K562 (cell line): ENCODE measurements around the gene PATJ. TPM values are rescaled to one million over a fixed set of nuclear protein-coding genes. Genes with fewer than 3 reads are reported as not detected.

Source experiments
- ATAC-seq: fragments of 200-7000 bp; cut with Tn5 transposase; 3 replicates; pipeline ENCODE4 v1.9.1; 2020; ENCODE audit warnings: moderate library complexity
- BruUV-seq: library from RNA; stranded (reverse); fragments of 400-500 nt; replicated peaks from 2 replicates; lab custom pipeline; 2021; lab: Mats Ljungman, UMichigan
- CTCF ChIA-PET: fragments of 300-600 bp; formaldehyde crosslinking; extraction: SDS; loops from one replicate; lab custom pipeline; 2021; ENCODE audit warnings: low intra/inter-chr PET ratio; lab: Yijun Ruan, JAX
- POLR2A ChIA-PET: fragments of 300-600, 350-650 bp; sonication (Branson Sonifier 250); formaldehyde crosslinking; extraction: SDS; loops from one replicate; lab custom pipeline; 2021; ENCODE audit warnings: antibody characterized with exemption, inconsistent platforms; lab: Yijun Ruan, JAX
- DNase-seq, 4 experiments: peaks; one replicate each; pipeline versions ENCODE4 v3.0.0 to v3.0.0-alpha.2; 2011 to 2018; ENCODE audit warnings: low spot score in 3 of 4, mixed read lengths in 3 of 4; ENCODE audit errors: extremely low read depth in 1 of 4
- FAIRE-seq: peaks from 2 replicates; lab custom pipeline; 2011; peaks lifted over from hg19 to GRCh38; lab: Jason Lieb, UNC
- H2AFZ ChIP-seq: 2 replicates; pipeline ENCODE4 v1.6.0; 2011; ENCODE audit warnings: low read depth, low read length, control low read depth, inconsistent platforms
- H3K27ac ChIP-seq: fragments of 200-600 bp; 3 replicates; pipeline ENCODE4 v1.8.0; 2011; ENCODE audit warnings: low read depth, mild to moderate bottlenecking, control low read depth, inconsistent platforms, low read length, moderate library complexity, mixed read lengths; ENCODE audit errors: extremely low read depth
- H3K27me3 ChIP-seq, 2 experiments: fragments of 300-600 bp in 1 of 2; 2 replicates in 1 of 2; 3 replicates in 1 of 2; pipeline versions ENCODE4 v1.6.0 to v1.8.0; 2011; ENCODE audit warnings: inconsistent platforms in 2 of 2, low read length in 2 of 2, mild to moderate bottlenecking in 1 of 2, mixed read lengths in 1 of 2, moderate library complexity in 1 of 2; ENCODE audit not compliant: control insufficient read depth in 2 of 2, insufficient read depth in 2 of 2
- H3K36me3 ChIP-seq: fragments of 300-600 bp; 3 replicates; pipeline ENCODE4 v1.8.0; 2011; ENCODE audit warnings: mild to moderate bottlenecking, low read length, inconsistent platforms; ENCODE audit not compliant: control insufficient read depth, insufficient read depth
- H3K4me1 ChIP-seq, 2 experiments: fragments of 200-600 bp in 1 of 2; replicated peaks in 1 of 2; 2 replicates in 1 of 2; 3 replicates in 1 of 2; pipeline versions ENCODE4 v1.5.1 to v1.8.0; 2011; ENCODE audit warnings: inconsistent platforms in 2 of 2, low read length in 2 of 2, mild to moderate bottlenecking in 1 of 2, mixed read lengths in 1 of 2, moderate library complexity in 1 of 2; ENCODE audit not compliant: control insufficient read depth in 2 of 2, insufficient read depth in 2 of 2
- H3K4me2 ChIP-seq: 2 replicates; pipeline ENCODE4 v1.6.1; 2011; ENCODE audit warnings: low read length, control low read depth, inconsistent platforms, mixed read lengths; ENCODE audit not compliant: insufficient read depth
- H3K4me3 ChIP-seq: fragments of 200-600 bp; sonication (generic), shearing (Covaris generic); 2 replicates; pipeline ENCODE4 v1.5.1; 2016; ENCODE audit warnings: control low read depth, inconsistent platforms
- H3K79me2 ChIP-seq: fragments of 200-600 bp; 3 replicates; pipeline ENCODE4 v1.8.0; 2011; ENCODE audit warnings: low read length, inconsistent platforms; ENCODE audit not compliant: control insufficient read depth, insufficient read depth
- H3K9ac ChIP-seq, 2 experiments: 2 replicates each; pipeline versions ENCODE4 v1.6.0 to v1.6.1; 2011; ENCODE audit warnings: low read depth in 2 of 2, low read length in 2 of 2, control low read depth in 1 of 2, inconsistent platforms in 1 of 2, mild to moderate bottlenecking in 1 of 2, mixed read lengths in 1 of 2; ENCODE audit not compliant: insufficient read depth in 1 of 2
- H3K9me1 ChIP-seq: one replicate; pipeline ENCODE4 v1.6.0; 2011; ENCODE audit warnings: inconsistent platforms, mild to moderate bottlenecking, low read length, moderate library complexity; ENCODE audit not compliant: control insufficient read depth, insufficient read depth
- H3K9me3 ChIP-seq: replicated peaks from 2 replicates; pipeline ENCODE4 v1.5.1; 2011; ENCODE audit warnings: low read depth, low read length, inconsistent platforms; ENCODE audit not compliant: control insufficient read depth, insufficient read depth
- H4K20me1 ChIP-seq: replicated peaks from 2 replicates; pipeline ENCODE4 v1.6.1; 2011; ENCODE audit warnings: low read length, inconsistent platforms, mixed read lengths; ENCODE audit not compliant: control insufficient read depth, insufficient read depth
- JUNB ChIP-seq: fragments of 450-650 bp; formaldehyde crosslinking; conservative IDR thresholded peaks from 2 replicates; pipeline ENCODE4 v1.4.0; 2020; ENCODE audit warnings: mild to moderate bottlenecking
- ZNF274 ChIP-seq: IDR thresholded peaks from 2 replicates; pipeline ENCODE4 v1.6.1; 2011; ENCODE audit warnings: low read depth, mild to moderate bottlenecking, low read length, moderate library complexity, borderline replicate concordance
- ZNF408 ChIP-seq: fragments of 250-450 bp; sonication (Bioruptor Pico); IDR thresholded peaks from 2 replicates; pipeline ENCODE4 v1.4.0; 2020; ENCODE audit warnings: low read depth, mild to moderate bottlenecking, moderate library complexity
- WGBS: fragments of 100-300 bp; shearing (Covaris generic); methylation state at CpG from one replicate; pipeline ENCODE4 v1.1.6; 2016; ENCODE audit warnings: low coverage, mixed read lengths; ENCODE audit not compliant: insufficient coverage; ENCODE audit errors: missing lambda C conversion rate; 5-methylcytosine and 5-hydroxymethylcytosine counted together
- in situ Hi-C: fragments of 300-500 bp; cut with MboI; formaldehyde crosslinking; loops from 4 replicates; pipeline ENCODE4 v1.15.0; 2018; ENCODE audit warnings: inconsistent platforms, mixed read lengths
- intact Hi-C: fragments of 100-400 bp; cut with micrococcal nuclease; formaldehyde crosslinking; loops from 2 replicates; pipeline ENCODE4 v1.14.2; 2022
- polyA plus RNA-seq, 8 experiments: library from polyadenylated mRNA; depleted of rRNA in 4 of 8; stranded (reverse) in 5 of 8; unstranded in 3 of 8; fragments of >200 nt; fragmentation: Nextera tagmentation in 2 of 8; fragmentation: Illumina TruSeq in 1 of 8; extraction: Ambion mirVana in 2 of 8; extraction: Trizol in 1 of 8; gene quantifications; 2 replicates each; pipeline versions ENCODE4 v1.2.1 to v1.2.3, GENCODE V29; 2011 to 2014; ENCODE audit warnings: inconsistent platforms in 1 of 8, missing spikeins in 1 of 8
- total RNA-seq, 7 experiments: library from RNA; depleted of rRNA in 6 of 7; stranded (reverse); fragments of >200 nt in 6 of 7; fragmentation: Illumina TruSeq in 2 of 7; extraction: Trizol in 2 of 7; gene quantifications; 2 replicates each; pipeline versions ENCODE4 v1.2.1 to v1.2.3, GENCODE V29; 2011 to 2021; ENCODE audit warnings: low replicate concordance in 1 of 7
- TF ChIP-seq, protein P1 (sequence below): sonication (generic); formaldehyde crosslinking; IDR thresholded peaks from 2 replicates; pipeline ENCODE4 v1.8.0; 2022; ENCODE audit warnings: mild to moderate bottlenecking, low read depth, missing genetic modification reagents
- TF ChIP-seq, protein P2 (sequence below): fragments of 450-650 bp; formaldehyde crosslinking; IDR thresholded peaks from 2 replicates; pipeline ENCODE4 v1.4.0; 2020; ENCODE audit warnings: mild to moderate bottlenecking
- TF ChIP-seq, protein P3 (sequence below): sonication (generic); formaldehyde crosslinking; IDR thresholded peaks from 2 replicates; pipeline ENCODE4 v1.8.1; 2023; ENCODE audit warnings: mild to moderate bottlenecking, missing genetic modification reagents

Gene PATJ
- total and polyA plus RNA-seq, 9 of the 15 experiments (the other 6 are each of a cell fraction or from before 2014, with no cell fraction given), result 0.22 TPM; not detected in 8

DNA sequence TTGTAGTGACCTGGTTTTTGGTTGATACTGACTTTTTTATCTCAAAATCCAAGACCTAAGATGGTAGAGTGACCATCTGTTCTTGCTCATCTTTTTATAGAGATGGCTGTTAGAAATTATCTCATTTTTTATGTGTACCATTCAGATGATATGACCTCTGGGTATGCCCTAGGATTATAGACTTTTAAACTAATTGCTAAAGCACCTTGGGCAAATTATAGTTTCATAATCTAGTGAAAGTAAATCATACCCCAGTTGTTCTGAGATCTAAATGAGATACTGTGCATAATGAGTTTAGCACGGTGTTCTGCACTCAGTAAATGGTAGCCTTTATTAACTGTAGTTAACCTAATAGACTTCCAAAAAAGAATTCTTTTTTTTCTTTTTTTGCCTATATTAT, 269.8 kb downstream of the PATJ start (continued):
- TF ChIP-seq, protein P1, sequence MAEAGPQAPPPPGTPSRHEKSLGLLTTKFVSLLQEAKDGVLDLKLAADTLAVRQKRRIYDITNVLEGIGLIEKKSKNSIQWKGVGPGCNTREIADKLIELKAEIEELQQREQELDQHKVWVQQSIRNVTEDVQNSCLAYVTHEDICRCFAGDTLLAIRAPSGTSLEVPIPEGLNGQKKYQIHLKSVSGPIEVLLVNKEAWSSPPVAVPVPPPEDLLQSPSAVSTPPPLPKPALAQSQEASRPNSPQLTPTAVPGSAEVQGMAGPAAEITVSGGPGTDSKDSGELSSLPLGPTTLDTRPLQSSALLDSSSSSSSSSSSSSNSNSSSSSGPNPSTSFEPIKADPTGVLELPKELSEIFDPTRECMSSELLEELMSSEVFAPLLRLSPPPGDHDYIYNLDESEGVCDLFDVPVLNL, result no peak
- TF ChIP-seq, protein P2, sequence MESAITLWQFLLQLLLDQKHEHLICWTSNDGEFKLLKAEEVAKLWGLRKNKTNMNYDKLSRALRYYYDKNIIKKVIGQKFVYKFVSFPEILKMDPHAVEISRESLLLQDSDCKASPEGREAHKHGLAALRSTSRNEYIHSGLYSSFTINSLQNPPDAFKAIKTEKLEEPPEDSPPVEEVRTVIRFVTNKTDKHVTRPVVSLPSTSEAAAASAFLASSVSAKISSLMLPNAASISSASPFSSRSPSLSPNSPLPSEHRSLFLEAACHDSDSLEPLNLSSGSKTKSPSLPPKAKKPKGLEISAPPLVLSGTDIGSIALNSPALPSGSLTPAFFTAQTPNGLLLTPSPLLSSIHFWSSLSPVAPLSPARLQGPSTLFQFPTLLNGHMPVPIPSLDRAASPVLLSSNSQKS (CRISPR knock-in tag), result no peak
- TF ChIP-seq ZNF408 (CRISPR knock-in tag), result no peak

DNA sequence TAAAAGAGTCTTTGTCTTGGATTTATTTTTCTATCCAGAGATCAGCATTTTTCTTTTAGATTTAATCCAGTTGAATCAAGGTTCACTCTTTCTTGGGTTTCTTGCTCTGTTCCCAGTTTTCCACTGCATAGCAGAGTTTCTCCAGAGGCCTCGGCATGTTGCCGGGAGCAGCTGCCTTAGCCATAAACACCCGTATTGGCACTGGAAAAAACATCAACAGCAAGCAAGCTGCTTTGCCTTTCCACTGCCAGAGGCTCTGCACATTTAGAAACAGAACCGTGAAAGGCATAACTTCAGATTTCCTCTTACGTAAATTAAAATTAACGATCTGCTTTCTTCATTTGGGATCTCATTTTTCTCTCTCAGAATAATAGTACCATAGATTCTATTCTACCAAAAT, 270.6 kb downstream of the PATJ start:
- no peak for ATAC-seq
- WGBS, result 0% methylated on average over 6 of the region's 6 CpGs
- Histone ChIP-seq H3K9me1 (no peaks in the 10 kb centered on the region), H4K20me1 (no peaks in the 10 kb centered on the region), H3K4me1 (no peaks in the 10 kb centered on the region), H3K4me2 (no peak overlapping the region)
- DNase-seq, result no peak
- TF ChIP-seq, protein P3, sequence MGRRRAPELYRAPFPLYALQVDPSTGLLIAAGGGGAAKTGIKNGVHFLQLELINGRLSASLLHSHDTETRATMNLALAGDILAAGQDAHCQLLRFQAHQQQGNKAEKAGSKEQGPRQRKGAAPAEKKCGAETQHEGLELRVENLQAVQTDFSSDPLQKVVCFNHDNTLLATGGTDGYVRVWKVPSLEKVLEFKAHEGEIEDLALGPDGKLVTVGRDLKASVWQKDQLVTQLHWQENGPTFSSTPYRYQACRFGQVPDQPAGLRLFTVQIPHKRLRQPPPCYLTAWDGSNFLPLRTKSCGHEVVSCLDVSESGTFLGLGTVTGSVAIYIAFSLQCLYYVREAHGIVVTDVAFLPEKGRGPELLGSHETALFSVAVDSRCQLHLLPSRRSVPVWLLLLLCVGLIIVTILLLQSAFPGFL (CRISPR knock-in tag), result no peak
- TF ChIP-seq JUNB (no peak), ZNF274 (no peak)
- TF ChIP-seq, all 486 proteins: peak for 0
- Histone ChIP-seq H3K9ac (no peak overlapping the region), H3K4me3 (no peak overlapping the region), H3K36me3 (no peaks in the 10 kb centered on the region), H3K27ac (no peak overlapping the region), H3K79me2 (no peaks in the 10 kb centered on the region), H2AFZ (no peak overlapping the region), H3K9me3 (no peaks in the 10 kb centered on the region), H3K27me3 (no peaks in the 10 kb centered on the region)
- in situ Hi-C loops (no loop called here), intact Hi-C loops (loop anchor here (10.0 kb wide), 1 partner anchor 1072 kb away; no protein-coding TSS in a partner anchor)
- no TSS peak for BruUV-seq
- POLR2A ChIA-PET, result interaction anchor here (0.8 kb wide), 1 partner anchor 14 kb away, joined by 3 read pairs; no protein-coding TSS in a partner anchor
- FAIRE-seq, result no peak
- CTCF ChIA-PET, result no interaction called here
